Gastroesophageal sphincter (tissue), 3 donors: Measurements from ENCODE around the gene PFKFB2.

ENCODE experiments used
- POLR2AphosphoS5 ChIP-seq: sonication (generic); formaldehyde crosslinking; IDR thresholded peaks from one replicate; pipeline ENCODE4 v1.6.1; 2017; ENCODE audit warnings: antibody characterized with exemption
- TF ChIP-seq, protein P1 (sequence below), 4 experiments: fragments of 200-600 bp in 2 of 4; fragments of 450-650 bp in 2 of 4; sonication (generic) in 1 of 4; IDR thresholded peaks; one replicate each; pipeline ENCODE4 v1.5.1; 2017 to 2019; ENCODE audit warnings: antibody characterized with exemption in 4 of 4, mild to moderate bottlenecking in 2 of 4, moderate library complexity in 2 of 4

DNA sequence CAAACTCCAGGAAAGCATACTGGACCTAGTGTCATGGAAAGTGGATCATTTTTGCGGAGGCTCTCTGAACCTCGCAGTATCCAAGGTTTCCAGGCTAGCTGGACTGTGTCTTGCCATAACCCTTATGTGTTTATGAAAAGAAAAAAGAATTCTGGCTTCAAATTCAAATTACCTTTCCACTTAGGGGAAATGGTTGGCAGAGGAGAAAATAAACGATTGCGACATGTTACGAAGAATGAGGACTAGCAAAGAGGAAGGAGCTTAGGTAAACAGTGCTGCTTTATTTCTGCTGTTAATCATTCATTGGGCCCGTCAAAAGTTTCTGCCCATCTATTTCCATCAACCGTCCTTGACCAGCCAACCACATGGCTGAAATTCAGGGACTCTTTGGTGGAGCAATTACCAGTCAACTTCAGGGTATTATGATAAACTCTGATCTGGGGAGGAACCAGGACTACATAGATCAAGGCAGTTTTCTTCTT, 50.9 kb downstream of the PFKFB2 start, which contains the start of gene C4BPA:
- TF ChIP-seq, protein P1, sequence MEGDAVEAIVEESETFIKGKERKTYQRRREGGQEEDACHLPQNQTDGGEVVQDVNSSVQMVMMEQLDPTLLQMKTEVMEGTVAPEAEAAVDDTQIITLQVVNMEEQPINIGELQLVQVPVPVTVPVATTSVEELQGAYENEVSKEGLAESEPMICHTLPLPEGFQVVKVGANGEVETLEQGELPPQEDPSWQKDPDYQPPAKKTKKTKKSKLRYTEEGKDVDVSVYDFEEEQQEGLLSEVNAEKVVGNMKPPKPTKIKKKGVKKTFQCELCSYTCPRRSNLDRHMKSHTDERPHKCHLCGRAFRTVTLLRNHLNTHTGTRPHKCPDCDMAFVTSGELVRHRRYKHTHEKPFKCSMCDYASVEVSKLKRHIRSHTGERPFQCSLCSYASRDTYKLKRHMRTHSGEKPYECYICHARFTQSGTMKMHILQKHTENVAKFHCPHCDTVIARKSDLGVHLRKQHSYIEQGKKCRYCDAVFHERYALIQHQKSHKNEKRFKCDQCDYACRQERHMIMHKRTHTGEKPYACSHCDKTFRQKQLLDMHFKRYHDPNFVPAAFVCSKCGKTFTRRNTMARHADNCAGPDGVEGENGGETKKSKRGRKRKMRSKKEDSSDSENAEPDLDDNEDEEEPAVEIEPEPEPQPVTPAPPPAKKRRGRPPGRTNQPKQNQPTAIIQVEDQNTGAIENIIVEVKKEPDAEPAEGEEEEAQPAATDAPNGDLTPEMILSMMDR (IDR thresholded peaks at IDR 0.05): no peak
- no peak for TF ChIP-seq POLR2AphosphoS5
